PC-9 (cell line): ENCODE measurements around the gene ABCB9. TPM values are rescaled to one million over a fixed set of nuclear protein-coding genes. Genes with fewer than 3 reads are reported as not detected.

ENCODE experiments used
- BruUV-seq: library from RNA; stranded (reverse); fragments of 400-500 nt; replicated peaks from 2 replicates; lab custom pipeline; 2021; lab: Mats Ljungman, UMichigan
- CTCF ChIA-PET: fragments of 300-600 bp; sonication (Branson Sonifier 250); formaldehyde crosslinking; loops from one replicate; lab custom pipeline; 2022; ENCODE audit warnings: antibody characterized with exemption; lab: Charles Lee
- POLR2A ChIA-PET: fragments of 300-600 bp; sonication (Branson Sonifier 250); formaldehyde crosslinking; loops from one replicate; lab custom pipeline; 2022; ENCODE audit warnings: antibody characterized with exemption; ENCODE audit not compliant: unreplicated experiment; lab: Charles Lee
- DNase-seq, 2 experiments: peaks; one replicate each; pipeline versions ENCODE4 v3.0.0 to v3.0.0-alpha.2; 2015 to 2022; ENCODE audit warnings: mixed read lengths in 1 of 2
- H2AFZ ChIP-seq: fragments of 200-600 bp; sonication (generic); 2 replicates; pipeline ENCODE4 v1.8.1; 2017; ENCODE audit warnings: antibody characterized with exemption
- H3F3A ChIP-seq: fragments of 200-600 bp; sonication (generic); 2 replicates; pipeline ENCODE4 v1.8.1; 2017; ENCODE audit warnings: antibody characterized with exemption, mild to moderate bottlenecking, low read depth; ENCODE audit not compliant: insufficient read depth
- H3K27ac ChIP-seq: fragments of 200-600 bp; sonication (generic); 2 replicates; pipeline ENCODE4 v1.6.1; 2016; ENCODE audit warnings: mixed run types
- H3K27me3 ChIP-seq: fragments of 200-600 bp; sonication (generic); 2 replicates; pipeline ENCODE4 v1.6.1; 2016; ENCODE audit warnings: low read depth, mixed run types; ENCODE audit not compliant: insufficient read depth
- H3K36me3 ChIP-seq: fragments of 200-600 bp; sonication (generic); 2 replicates; pipeline ENCODE4 v1.6.1; 2016; ENCODE audit warnings: low read depth, mixed run types
- H3K4me1 ChIP-seq: fragments of 200-600 bp; sonication (generic); replicated peaks from 2 replicates; pipeline ENCODE4 v1.6.1; 2016; ENCODE audit warnings: mixed run types; ENCODE audit not compliant: insufficient read depth
- H3K4me2 ChIP-seq: fragments of 200-600 bp; sonication (generic); 2 replicates; pipeline ENCODE4 v1.6.1; 2017; ENCODE audit warnings: mixed run types
- H3K4me3 ChIP-seq: fragments of 200-600 bp; sonication (generic); 2 replicates; pipeline ENCODE4 v1.6.1; 2016; ENCODE audit warnings: mixed run types
- H3K79me2 ChIP-seq: fragments of 200-600 bp; sonication (generic); 2 replicates; pipeline ENCODE4 v1.6.1; 2017; ENCODE audit warnings: low read depth, mixed run types
- H3K9me2 ChIP-seq: fragments of 200-600 bp; sonication (generic); 2 replicates; pipeline ENCODE4 v1.8.1; 2017; ENCODE audit warnings: mild to moderate bottlenecking; ENCODE audit not compliant: insufficient read depth
- H3K9me3 ChIP-seq: fragments of 200-600 bp; sonication (generic); 2 replicates; pipeline ENCODE4 v1.8.1; 2016; ENCODE audit warnings: low read depth; ENCODE audit not compliant: insufficient read depth
- H4K20me1 ChIP-seq: fragments of 200-600 bp; sonication (generic); 2 replicates; pipeline ENCODE4 v1.8.1; 2017; ENCODE audit not compliant: insufficient read depth
- CTCF ChIP-seq: fragments of 200-600 bp; sonication (generic); conservative IDR thresholded peaks from 2 replicates; pipeline ENCODE4 v1.6.1; 2017; ENCODE audit warnings: mixed run types, antibody characterized with exemption, mild to moderate bottlenecking, moderate library complexity
- EZH2 ChIP-seq: fragments of 200-600 bp; sonication (generic); IDR thresholded peaks from 2 replicates; pipeline ENCODE4 v1.8.0; 2017; ENCODE audit warnings: antibody characterized with exemption, low read depth
- intact Hi-C: fragments of 100-400 bp; cut with micrococcal nuclease; formaldehyde crosslinking; loops from one replicate; pipeline ENCODE4 v1.10.0; 2022; ENCODE audit not compliant: unreplicated experiment
- total RNA-seq: library from RNA; stranded (reverse); gene quantifications from 2 replicates; pipeline ENCODE4 v1.2.3, GENCODE V29; 2021

Gene ABCB9
- total RNA-seq, 1 experiment from 2014 or later = 13.0 TPM

GRCh38 chr12:122979908-122980182 lies 13.6 kb upstream of the ABCB9 start:
- no TSS peak for BruUV-seq
- Histone ChIP-seq H3F3A (peaks cover 6% of the 10 kb centered on the region; the same call in 1 of the 2 replicates), H3K9me2 (no peaks in the 10 kb centered on the region), H3K4me3 (peak overlapping the region; percentile 69), H3K9me3 (no peaks in the 10 kb centered on the region), H3K79me2 (peaks cover 36% of the 10 kb centered on the region), H3K27me3 (no peaks in the 10 kb centered on the region), H3K27ac (no peak overlapping the region), H3K4me2 (peak overlapping the region; percentile 77), H2AFZ (peak overlapping the region; percentile 86; the same call in 1 of the 2 replicates), H3K36me3 (no peaks in the 10 kb centered on the region), H3K4me1 (peaks cover 16% of the 10 kb centered on the region; the same call in 1 of the 2 replicates), H4K20me1 (no peaks in the 10 kb centered on the region)
- intact Hi-C loops = loop anchor here (10.0 kb wide), 2 partner anchors 185 to 625 kb away; partner anchors contain the start of gene DDX55
- CTCF ChIA-PET = interaction anchor here (0.6 kb wide), 1 partner anchor 202 kb away, joined by 4 read pairs; no protein-coding TSS in a partner anchor
- POLR2A ChIA-PET = interaction anchor here (0.6 to 0.7 kb wide), 2 partner anchors 174 to 253 kb away, joined by 3 to 4 read pairs; no protein-coding TSS in a partner anchor
- DNase-seq = no peak
- TF ChIP-seq CTCF = no peak

- BruUV-seq = no TSS peak
- H3K4me1 ChIP-seq = peaks cover 16% of the 10 kb centered on the region; the same call in 1 of the 2 replicates
- no peak overlapping the region for H3K27ac ChIP-seq
- DNase-seq = no peak
- no peaks in the 10 kb centered on the region for H4K20me1 ChIP-seq
- peaks cover 7% of the 10 kb centered on the region; the same call in 1 of the 2 replicates for H3F3A ChIP-seq
- H3K4me3 ChIP-seq = peak overlapping the region; percentile 69; the same call in 1 of the 2 replicates
- no peaks in the 10 kb centered on the region for H3K27me3 ChIP-seq
- no peaks in the 10 kb centered on the region for H3K9me3 ChIP-seq
- H3K9me2 ChIP-seq = no peaks in the 10 kb centered on the region
- no peak for TF ChIP-seq CTCF
- TF ChIP-seq EZH2 = no peak
- ChIA-PET CTCF (no interaction called here), POLR2A (interaction anchor here (0.6 to 0.7 kb wide), 2 partner anchors 175 to 253 kb away, joined by 3 to 4 read pairs; no protein-coding TSS in a partner anchor)
- peaks cover 36% of the 10 kb centered on the region for H3K79me2 ChIP-seq
- H3K4me2 ChIP-seq = peak overlapping the region; percentile 77
- H3K36me3 ChIP-seq = no peaks in the 10 kb centered on the region
- no peak overlapping the region for H2AFZ ChIP-seq
- intact Hi-C loops = loop anchor here (10.0 kb wide), 1 partner anchor 626 kb away; the partner anchor contains the start of gene DDX55
Measured at GRCh38 chr12:122979001-122979907, 13.0 kb upstream of the ABCB9 start.

- Histone ChIP-seq H3F3A (peaks cover 13% of the 10 kb centered on the region; the same call in 1 of the 2 replicates), H3K4me3 (no peak overlapping the region), H3K4me1 (peaks cover 16% of the 10 kb centered on the region; the same call in 1 of the 2 replicates), H4K20me1 (no peaks in the 10 kb centered on the region), H3K27ac (no peak overlapping the region), H3K9me2 (no peaks in the 10 kb centered on the region), H3K4me2 (no peak overlapping the region), H3K36me3 (no peaks in the 10 kb centered on the region), H3K27me3 (no peaks in the 10 kb centered on the region), H3K9me3 (no peaks in the 10 kb centered on the region), H3K79me2 (peaks cover 36% of the 10 kb centered on the region), H2AFZ (no peak overlapping the region)
- no TSS peak for BruUV-seq
- intact Hi-C loops = loop anchor here (10.0 kb wide), 1 partner anchor 626 kb away; the partner anchor contains the start of gene DDX55
- no peak for DNase-seq
- CTCF ChIA-PET = no interaction called here
- TF ChIP-seq CTCF (no peak), EZH2 (no peak)
- POLR2A ChIA-PET = no interaction called here
Measured at GRCh38 chr12:122978507-122978955, 12.3 kb upstream of the ABCB9 start.
